T-helper 9 cell (primary cell): ENCODE data around the gene NEGR1.
"Not testable (repeated sequence)": the region's sequence is repeated elsewhere in the genome, so short reads cannot be mapped to it uniquely, and the experiment has no call there.

Experiments
- DNase-seq: peaks from one replicate; pipeline ENCODE4 v3.0.0-alpha.2; 2020
- total RNA-seq, 2 donors: gene quantifications; one replicate each; lab custom pipeline; 2026; lab: John Stamatoyannopoulos, UW

NEGR1 gene
- total RNA-seq, result 0 reads per million in 2 donors

DNA sequence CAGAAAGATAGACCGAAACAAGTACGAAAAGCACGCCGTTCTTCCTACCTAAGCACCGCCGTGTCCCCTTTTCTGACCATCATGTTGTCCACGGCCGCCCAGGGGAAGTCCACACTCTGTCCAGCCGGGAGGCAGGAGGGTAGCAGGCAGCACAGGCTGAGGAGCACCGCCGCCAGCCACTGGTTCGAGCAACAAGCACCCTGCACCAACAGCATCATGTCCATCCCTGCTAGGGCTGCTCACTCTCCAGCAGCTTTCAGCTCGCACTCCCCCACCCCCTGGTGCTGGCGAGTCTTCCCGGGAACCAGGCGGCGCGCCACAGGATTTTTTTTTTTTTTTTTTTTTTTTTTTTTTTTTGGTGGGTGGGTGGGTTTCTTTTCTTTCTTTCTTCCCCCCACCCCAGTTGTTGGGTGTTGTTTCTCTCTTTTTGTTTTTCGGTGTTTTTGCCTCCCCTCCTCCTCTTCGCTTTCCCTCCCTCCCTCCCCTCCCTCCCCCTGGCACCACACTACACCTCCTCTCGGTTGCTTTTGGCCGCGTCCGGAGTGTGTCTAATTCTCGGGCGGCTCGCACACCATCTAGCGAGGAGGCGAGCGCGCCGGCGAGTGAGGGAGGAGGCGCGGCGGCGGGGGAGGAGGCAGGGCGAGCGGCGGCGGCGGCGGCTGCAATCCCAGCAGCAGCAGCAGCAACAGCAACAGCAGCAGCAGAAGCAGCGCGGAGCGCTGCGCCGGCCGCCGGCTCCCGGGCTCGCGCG lies at the start of gene NEGR1:
TSS of gene NEGR1 (minus strand) at position 269 of the 751 bp plus-strand sequence.
- peak; percentile 29 for DNase-seq

DNA sequence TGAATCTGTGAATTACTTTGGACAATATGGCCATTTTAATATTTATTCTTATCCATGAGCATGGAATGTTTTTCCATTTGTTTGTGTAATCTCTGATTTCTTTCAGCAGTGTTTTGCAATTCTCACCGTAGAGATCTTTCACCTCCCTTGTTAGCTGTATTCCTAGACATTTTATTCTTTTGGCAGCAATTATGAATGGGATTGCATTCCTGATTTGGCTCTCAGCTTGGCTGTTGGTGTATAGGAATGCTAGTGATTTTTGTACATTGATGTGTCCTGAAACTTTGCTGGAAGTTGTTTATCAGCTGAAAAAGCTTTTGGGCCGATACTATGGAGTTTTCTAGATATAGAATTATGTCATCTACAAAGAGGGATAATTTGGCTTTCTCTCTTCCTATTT lies 44.2 kb upstream of the NEGR1 start:
- DNase-seq, result no peak

DNA sequence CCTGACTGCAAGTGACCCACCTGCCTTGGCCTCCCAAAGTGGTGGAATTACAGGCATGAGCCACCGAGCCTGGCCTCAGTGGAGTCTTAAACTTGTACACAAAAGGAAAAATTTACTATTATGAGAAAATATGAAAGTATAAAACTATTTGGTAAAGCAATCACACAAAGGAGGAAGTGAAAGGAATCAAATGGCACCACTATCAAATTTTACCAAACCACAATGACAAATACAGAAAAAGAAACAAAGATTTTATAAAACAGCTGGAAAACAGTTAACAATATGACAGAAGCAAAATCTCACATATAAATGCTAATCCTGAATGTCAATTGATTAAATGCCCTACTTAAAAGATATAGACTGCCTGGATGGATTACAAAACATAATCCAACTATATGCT lies 42.1 kb upstream of the NEGR1 start:
- DNase-seq, result no peak

DNA sequence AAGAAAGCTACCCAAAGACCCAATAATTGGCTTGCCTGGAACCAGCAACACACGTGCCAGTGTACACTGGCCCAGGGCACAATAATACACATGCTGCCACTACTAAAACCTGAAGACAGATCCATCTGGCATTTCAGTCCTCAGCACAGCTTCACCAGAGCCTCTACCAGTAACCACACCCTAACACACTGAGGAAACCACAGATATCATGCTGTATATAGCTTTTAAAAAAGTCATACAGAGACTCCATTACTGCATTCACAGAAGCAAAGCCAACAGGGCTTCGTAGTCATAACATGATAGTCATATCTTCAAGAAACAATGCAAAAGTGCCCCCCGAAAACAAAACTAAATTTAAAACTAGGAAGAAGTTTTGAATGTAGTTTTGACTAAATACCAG lies 40.6 kb upstream of the NEGR1 start:
- no peak for DNase-seq

DNA sequence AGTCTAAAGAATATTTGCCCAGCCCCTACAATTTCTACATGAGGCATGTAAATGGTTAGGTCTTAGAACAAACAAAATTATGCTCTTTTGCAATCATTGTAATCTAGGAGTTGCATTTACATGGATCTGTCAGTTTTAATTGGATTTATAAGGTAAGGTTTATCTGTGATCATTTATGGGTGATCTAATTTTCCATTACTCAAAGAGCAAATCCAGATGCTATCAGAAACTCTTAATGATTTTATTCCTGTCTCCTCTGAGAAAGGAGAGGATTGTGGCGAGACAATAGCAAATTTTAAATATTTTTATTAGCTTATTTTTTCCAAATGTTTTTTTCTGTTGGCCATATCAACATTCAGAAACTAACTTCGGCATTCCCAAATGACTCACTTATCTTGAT lies 14.2 kb upstream of the NEGR1 start:
- DNase-seq, result no peak

DNA sequence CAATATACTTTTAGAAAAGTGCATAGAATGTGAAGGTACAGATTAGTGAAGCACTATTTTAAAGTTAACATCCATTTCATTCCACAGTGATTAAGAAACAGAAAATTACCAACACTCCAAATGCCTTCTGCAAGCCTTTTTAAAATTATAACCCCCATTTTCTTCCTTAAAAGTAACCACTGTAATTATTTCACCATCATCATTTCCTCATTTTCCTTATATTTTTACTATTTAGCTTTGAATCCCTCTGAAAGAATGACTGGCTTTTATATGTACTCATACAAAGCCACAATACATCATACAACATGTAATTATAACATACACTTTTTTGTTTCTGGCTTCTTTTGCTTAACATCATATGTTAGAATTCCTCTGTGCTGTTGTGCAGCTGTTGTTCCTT lies 6.5 kb upstream of the NEGR1 start:
- DNase-seq, result no peak

DNA sequence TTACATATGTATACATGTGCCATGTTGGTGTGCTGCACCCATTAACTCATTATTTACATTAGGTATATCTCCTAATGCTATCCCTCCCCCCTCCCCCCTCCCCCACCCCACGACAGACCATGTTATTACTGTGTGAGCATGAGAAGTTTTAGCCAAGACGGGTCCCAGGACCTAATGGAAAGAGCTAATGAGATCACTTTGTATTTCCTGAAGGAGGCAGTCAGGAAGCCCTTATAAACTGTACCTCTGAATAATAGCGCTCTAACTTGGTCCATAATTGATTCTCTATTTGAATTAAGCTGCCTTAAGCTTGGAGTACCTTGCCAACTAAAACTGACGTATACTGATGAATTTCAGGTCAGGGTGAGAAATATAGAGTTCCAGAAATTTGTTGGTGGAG lies 4.1 kb upstream of the NEGR1 start:
- no peak for DNase-seq

DNA sequence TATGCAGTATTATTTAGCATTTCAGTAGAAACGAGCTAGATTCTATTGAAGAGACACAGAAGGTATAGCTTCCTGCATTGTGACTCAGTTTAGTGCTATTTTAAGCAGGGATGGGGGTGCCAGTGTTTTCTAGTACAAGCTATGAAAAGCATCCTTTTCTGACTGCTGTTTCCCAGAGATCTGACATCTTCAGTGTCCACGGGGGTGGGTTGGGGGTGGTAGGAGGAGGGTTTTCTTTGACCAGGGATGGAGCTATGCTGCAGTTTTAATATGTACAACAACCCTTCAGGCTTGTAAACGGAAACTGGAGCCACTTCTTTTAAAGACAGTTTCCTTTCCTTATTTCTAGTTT lies 2.7 kb upstream of the NEGR1 start:
- DNase-seq, result no peak

DNA sequence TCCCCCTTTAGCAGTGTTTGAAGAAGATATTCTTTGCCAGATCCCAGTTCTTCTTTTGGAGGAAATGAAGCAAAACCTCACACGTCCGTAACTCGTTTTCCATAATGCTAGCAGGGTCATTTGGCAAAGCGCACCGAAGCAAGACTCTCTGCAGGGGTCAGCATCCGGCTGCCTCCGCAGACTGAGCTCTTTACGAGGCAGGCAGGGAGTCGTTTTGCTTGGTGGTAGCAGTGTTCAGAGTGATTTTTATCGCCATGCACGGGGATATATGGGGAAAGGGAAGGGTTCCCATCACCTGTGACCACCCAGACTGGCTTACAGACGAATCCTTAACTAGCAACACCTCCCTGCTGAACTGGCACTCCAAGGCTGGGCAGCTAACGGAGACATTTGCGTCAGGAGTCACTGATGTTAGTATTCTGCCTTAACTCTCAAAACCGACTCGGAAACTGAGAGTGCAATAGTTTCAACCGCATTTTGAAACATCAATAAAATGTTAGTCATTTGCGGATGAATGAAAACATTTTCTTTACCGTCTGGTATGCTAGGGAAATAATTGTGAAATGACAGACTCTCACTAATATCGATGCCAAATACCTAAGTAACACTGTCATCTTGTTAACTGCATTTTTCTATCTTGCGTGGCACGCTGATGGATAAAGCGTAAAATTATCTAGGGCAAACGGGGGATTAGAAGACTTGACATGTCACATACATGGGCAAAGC lies 2.2 kb upstream of the NEGR1 start:
- DNase-seq, result no peak

DNA sequence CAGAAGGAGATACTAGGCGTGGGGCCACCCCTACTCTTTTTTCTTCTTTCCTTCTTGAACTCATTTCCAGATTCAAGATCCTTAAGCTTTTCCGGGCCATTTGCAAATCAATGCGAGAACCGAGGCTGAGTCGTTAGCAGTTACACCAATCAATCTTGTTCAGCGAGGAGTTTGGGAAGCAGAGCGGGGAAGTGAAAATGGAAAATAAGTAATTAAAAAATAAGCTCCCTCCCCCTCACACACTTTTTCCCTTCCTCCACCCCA lies 1.7 kb upstream of the NEGR1 start:
- DNase-seq, result no peak

DNA sequence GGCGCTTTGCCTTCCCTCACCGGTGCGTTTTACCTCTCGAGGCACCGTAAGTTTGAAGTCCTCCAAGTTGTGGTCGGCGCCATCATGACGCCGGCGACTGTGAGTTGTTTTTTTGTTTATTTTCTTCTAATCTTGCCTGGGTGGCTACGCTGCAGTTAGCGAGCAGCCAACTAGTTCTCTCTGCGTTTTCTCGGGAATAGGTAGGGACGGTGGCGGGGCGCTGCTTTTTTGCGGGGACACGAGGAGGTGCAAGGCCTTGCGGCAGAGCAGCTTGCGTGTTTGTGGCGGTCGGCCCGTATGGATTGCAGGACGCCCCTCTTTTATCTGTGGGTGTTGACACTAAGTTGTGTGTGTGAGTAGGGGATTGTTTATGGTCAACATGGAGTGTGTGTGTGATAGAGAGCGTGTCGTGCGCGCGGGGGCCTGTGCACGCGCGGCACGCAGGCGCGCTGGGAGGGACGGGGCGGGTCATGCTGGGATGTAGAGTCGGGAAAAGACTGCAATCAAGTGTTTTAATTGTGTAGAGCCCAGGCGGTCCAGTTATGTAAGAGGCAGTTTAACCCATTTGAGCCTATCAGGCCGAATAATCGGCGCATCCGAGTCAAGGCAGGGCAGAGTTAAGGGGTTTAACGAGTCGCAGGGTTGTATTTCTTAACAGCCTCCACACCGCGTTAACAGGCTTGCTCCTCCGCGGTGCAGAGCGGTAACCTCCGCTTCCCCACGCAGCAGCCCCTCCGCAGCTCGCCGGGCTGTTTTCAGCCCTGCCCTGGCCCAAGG lies 1.2 kb upstream of the NEGR1 start:
- DNase-seq, result no peak

DNA sequence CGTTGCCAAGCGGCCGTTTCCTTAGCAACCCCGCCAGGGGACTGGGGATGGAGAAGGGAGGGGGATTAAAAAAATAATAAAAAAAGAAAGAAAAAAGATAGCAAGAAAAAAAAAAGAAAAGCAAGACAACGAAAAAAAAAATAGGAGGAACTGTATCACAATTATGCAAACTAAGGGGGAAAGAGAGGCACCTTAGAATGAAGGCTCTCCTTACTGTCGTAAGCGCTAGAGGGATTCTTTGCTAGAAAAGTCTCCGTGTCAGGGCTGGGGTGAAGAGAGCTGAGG lies 625 bp upstream of the NEGR1 start:
- DNase-seq, result no peak

DNA sequence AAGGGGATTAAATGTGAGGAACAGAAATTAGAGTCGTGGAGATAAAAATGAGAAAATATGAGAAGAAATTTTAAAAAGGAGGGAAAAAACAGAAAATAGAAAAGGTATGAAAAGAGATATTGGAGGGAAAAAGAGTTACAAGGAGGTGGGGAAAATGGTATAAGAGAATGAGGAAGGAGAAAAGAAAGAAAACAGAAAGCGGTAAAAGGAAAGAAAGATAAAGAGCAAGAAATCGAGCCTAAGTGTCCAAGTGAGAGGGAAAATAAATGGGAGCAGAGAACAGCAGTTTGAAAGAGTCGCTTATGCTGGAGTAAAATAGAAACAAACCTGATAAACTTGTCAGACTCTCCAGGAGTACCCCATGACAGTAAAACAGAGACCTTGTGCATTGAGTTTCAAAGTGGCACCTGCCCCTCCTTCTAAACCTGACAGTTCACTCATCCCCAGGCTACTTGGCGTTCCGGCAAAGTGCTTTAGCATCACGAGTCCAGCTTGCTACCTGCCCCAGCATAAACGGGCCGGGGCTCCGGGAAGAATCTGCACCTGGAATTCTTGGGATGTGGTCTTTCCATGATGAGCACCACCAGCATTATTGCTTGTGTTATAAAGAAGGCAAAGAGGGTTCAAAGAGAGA lies 585 bp downstream of the NEGR1 start:
- no peak for DNase-seq

DNA sequence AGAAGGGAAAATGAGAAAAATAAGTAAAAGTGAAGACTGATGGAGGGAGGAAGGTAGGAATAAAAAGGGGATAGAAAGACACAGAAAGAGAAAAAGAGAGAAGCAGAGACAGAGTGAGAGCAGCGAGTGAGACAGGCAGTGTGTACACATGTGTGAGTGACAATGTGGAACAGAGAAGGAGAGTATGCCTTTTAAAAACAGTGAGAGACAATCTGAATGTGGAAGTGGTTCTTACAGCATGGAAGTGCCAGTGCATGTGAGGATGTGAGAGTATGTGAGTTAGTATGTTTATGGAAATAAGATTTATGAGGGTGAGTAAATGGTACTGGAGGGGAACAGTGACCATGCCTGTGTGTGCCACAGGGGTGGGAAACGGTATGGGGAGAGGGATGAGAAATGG lies 1.2 kb downstream of the NEGR1 start:
- DNase-seq, result no peak

DNA sequence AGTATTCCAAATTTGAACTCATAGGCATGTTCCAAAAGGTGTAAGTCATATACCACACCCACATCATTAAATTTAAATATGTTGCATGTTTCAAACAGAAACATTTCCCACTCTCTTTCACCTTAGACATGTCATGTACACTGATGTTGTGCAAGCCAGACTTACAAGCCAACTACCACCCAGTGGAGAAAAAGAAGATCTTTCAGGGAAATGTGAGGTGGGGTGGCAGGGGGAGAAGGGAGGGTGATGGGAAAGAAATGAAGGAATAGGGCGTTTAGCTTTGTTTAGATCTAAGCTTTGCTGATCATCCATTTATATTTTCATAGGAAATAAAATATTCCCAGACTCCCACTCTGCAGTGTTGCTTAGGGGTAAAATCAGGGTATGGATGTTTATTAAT lies 1.6 kb downstream of the NEGR1 start:
- DNase-seq, result no peak

DNA sequence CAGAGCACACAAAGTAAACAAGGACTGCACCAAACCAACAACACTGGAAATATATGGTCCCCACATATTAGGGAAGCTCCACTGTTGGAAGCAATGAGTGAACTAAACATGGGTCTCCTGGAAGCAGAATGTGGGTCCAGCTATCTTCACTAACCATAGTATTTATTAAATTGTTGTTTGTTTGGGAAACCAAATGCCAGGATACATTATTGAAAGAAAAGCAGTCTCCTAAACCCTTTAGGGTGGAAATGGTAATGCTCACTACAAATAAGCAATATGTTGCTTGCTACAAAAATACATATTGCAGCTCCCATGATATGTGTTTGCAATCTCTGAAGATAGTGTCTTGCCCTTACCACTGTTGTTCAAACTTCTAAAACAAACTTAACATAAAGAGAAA lies 2.2 kb downstream of the NEGR1 start:
- DNase-seq, result no peak

DNA sequence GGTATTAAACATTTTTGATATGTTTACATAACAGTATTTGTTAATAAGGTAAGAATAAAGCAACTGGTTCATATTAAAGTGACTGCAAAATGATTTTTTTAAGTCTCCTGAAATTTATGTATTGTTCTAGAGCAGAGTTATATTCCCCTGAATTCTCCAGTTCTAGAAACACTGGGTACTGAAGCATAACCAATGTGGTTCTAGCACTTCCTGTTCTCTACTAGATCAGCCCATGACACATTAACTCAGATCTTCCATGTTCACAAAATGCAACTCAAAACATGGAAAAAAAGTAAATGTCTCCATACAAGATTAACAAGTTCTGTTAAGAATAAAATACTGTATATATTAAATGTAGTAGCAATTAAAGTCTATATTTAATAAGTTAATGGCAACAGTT lies 3.9 kb downstream of the NEGR1 start:
- DNase-seq, result no peak

DNA sequence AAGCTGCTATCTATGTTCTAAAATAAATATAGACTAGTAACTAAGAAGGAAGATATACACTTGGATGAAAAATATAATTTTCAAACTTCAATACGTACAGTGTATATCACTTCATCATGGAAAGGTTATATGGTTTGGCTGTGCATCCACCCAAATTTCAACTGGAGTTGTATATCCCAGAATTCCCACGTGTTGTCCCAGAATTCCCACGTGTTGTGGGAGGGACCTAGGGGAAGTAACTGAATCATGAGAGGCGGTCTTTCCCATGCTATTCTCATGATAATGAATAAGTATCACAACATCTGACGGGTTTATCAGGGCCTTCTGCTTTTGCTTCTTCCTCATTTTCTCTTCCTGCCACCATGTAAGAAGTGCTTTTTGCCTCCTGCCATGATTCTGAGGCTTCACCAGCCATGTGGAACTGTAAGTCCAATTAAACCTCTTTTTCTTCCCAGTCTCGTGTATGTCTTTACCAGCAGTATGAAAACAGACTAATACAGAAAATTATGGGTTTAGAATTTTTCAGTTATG lies 10.7 kb downstream of the NEGR1 start:
- no peak for DNase-seq

DNA sequence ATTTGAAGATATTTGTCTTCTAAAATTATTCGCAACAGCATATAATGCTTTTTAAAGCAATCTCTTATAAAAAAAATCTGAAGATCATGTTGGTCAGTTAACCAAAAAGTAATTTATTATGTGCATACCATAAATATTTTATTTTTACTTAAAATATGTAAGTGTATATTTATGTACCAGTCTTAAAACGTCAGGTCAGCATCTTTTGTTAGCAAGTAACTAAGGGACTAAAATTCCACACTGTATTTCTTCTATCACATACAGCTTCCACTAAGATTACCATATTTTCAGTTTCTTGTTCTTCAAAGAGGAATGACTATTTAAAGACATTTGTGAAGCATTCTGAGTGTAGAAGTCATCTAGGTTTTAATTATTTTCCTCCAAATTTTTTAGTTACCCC lies 19.6 kb downstream of the NEGR1 start:
- no peak for DNase-seq

DNA sequence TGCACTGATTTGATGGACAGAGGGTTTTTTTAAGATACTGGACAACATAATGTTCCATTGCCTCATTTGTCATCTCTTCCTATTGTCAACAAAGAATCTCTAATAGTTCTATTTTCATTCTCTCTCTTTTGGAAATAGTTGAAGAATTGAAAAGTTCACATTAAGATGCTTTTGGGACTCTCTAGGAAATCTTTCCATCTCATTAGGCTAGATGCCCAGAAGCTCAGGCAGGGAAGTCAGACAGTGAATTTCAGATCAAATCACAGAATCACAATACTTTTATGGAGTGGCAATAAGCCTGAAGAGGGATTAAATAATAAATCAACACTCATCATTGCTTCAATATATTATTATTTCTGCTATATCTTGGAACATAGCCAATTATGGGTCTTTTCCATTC lies 29.2 kb downstream of the NEGR1 start:
- DNase-seq, result no peak

DNA sequence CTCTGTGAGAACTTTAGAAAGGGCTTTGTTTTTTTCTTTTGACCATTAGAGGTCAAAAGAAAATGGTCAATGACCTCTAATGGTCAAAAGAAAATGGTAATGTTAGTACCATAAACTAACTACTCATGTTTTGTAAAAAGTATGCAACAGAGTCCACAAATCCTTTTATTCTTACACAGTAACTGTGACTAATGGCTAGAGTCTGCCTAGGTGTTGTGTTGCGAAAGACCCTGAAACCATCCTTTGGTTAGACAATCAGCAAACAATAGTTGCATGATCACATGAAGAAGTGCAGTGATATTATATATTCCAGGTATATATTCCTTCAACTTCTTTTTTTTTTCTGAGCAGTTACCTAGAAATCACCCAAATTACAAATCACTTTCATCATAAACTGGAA lies 40.9 kb downstream of the NEGR1 start:
- no peak for DNase-seq

DNA sequence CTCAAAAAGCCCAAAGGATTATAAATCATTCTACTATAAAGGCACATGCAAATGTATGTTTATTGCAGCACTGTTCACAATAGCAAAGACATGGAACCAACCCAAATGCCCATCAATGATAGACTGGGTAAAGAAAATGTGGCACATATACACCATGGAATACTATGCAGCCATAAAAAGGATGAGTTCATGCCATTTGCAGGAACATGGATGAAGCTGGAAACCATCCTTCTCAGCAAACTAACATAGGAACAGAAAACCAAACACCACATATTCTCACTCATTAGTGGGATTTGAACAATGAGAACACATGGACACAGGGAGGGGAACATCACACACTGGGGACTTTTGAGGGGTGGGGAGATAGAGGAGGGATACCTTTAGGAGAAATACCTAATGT lies 46.4 kb downstream of the NEGR1 start:
- not testable (repeated sequence) for DNase-seq

DNA sequence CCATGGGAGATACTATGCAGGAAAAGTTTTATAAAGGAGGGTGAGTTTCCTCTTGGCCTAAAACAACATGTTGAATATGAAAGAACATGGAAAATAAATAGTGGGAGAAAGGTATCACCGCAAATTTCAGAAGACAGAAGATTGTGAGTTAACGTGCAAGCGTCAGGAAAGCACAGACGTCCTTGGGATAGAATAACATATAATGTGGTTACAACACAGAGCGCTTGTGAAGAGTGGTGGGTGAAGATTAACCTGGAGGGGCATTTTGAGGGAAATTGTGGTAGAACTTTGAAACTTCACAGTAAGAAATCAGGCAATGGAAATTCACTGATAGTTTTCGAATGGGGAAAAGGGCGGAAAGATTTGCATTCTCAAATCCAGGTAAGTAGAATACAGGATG lies 47.3 kb downstream of the NEGR1 start:
- no peak for DNase-seq

DNA sequence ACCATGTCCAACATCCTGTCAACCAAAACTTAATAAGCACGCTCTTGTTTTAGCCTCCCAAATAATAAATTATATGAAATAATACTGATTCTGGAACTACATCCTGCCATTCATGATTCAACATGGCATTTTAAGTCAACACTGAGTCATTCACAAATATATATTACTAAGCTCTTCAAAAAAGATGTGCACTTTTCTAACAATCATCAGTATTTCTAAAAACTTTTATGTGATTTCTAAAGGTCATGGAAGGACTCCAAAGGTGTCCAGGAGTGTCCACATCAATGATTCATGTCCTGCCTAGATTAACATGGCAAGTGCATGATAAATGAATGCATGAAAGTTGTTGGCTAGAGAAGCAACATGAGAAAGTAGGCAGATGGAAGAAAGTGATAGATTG lies 51.6 kb downstream of the NEGR1 start:
- DNase-seq, result no peak
